Measurements from ENCODE around the gene CDH22.

Gene CDH22

DNA sequence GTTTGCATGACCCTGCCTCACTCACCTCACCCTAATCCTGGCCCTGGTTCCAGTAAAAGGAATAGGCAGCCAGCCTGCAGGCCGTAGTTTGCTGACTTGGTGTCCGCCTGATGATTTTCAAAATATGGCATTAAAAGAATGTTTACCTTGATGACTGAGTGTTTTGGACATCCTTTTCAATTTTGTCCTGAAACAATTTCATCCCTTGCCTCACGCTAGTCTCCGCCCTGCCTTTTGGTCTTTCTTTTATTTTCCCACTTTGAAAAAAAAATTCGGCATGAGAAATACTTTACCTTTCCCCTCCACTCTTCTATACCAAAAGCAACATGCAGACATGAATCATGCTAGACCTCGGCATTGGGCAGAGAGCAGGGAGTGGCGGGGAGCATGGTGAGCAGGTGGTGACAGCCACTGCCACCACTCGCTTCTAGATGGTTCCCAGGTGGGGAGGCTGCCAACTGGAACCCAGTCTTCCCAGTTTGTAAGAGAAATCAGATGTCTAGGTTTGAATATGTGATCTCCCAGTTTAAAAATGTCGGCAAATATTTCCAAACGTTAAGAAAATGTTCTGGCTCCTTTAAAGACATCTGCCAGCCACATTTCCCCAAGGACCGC is 180.8 kb downstream of the CDH22 start:
- no peak for DNase-seq

DNA sequence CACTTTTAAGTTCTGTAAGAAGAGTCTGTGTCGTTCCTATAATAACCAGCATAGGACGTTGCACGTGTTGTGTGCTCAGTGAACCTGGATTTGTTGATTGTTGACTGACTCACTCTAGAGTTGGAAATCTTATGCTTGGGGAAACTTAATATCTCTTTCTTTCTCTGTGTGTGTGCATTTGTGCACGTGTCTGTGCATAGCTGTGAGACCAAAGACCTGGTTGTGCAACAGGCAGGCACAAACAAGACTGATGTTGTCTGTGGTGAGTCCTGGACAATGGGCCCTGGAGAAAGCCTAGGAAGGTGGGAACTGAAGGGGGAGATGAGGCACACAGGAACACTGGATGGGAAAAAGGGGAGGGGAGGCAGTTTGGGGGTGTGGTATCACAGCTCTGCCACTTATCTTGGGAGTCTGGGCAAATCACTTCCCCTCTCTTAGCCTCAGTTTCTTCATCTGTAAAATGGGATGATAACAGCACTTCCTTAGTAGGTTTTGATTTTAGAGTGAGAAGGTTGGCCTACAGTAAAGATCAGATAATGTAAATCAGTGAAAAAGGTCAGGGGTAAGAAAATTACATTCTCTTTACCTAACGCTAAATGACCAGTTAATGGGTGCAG is 181.8 kb downstream of the CDH22 start:
- DNase-seq = no peak
